Osteocyte (in vitro differentiated cells): ENCODE results near the gene B4GALT1. TPM values are rescaled to one million over a fixed set of nuclear protein-coding genes. Genes with fewer than 3 reads are reported as not detected.
"Not testable (repeated sequence)": the region's sequence is repeated elsewhere in the genome, so short reads cannot be mapped to it uniquely, and the experiment has no call there.

Experiments used
- DNase-seq: peaks from one replicate; pipeline ENCODE4 v3.0.0; 2021; ENCODE audit warnings: mixed read lengths; ENCODE audit not compliant: unreplicated experiment; ENCODE audit errors: extremely low spot score
- H3K27ac Mint-ChIP-seq: one replicate; pipeline ENCODE4 v1.8.0; 2021; ENCODE audit warnings: mild to moderate bottlenecking, mixed read lengths; ENCODE audit not compliant: unreplicated experiment
- H3K27me3 Mint-ChIP-seq: one replicate; pipeline ENCODE4 v1.8.0; 2021; ENCODE audit warnings: mixed read lengths; ENCODE audit not compliant: unreplicated experiment
- H3K36me3 Mint-ChIP-seq: one replicate; pipeline ENCODE4 v1.8.0; 2021; ENCODE audit warnings: mixed read lengths; ENCODE audit not compliant: unreplicated experiment
- H3K4me1 Mint-ChIP-seq: one replicate; pipeline ENCODE4 v1.8.0; 2021; ENCODE audit warnings: mixed read lengths; ENCODE audit not compliant: unreplicated experiment
- H3K4me3 Mint-ChIP-seq: one replicate; pipeline ENCODE4 v1.8.0; 2021; ENCODE audit warnings: mild to moderate bottlenecking, moderate library complexity, mixed read lengths; ENCODE audit not compliant: unreplicated experiment
- H3K9me3 Mint-ChIP-seq: one replicate; pipeline ENCODE4 v1.8.0; 2021; ENCODE audit warnings: mixed read lengths; ENCODE audit not compliant: unreplicated experiment
- total RNA-seq: library from RNA; stranded (reverse); gene quantifications from 2 replicates; pipeline ENCODE4 v1.2.1, GENCODE V29; 2021
- TF ChIP-seq, protein P1 (sequence below): fragments of 200-600 bp; sonication (generic); IDR thresholded peaks from 2 replicates; pipeline ENCODE4 v1.5.0; 2021; ENCODE audit warnings: antibody characterized with exemption, mild to moderate bottlenecking, moderate library complexity

Gene B4GALT1
- total RNA-seq, 1 donor from 2014 or later: 40.9 TPM

DNA sequence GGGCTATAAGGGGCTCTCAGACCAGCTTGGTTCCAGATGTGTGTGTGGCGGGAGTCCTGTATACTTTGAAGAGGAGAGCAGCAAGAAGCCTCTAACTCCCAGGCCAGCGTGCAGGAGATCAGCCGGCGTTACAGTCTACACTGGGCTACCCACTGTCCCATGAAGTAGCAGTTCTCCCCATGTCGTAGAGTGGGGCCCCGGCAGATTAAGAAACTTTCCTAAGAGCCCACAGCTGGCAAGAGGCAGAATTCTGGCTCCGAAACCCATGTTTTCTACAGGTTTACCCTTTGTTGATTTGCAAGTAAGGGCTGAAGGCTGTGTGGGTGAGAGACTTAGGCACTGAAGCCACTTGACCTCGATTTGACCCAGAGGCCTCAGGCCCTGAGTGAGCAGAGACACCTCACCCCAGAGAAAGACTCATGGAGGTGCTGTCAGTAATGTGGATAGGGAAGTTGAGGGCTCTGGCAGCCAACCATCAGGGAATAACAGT, 881 bp upstream of the B4GALT1 start:
- no peaks in the 10 kb centered on the region for H3K9me3 Mint-ChIP-seq
- no peak for DNase-seq

DNA sequence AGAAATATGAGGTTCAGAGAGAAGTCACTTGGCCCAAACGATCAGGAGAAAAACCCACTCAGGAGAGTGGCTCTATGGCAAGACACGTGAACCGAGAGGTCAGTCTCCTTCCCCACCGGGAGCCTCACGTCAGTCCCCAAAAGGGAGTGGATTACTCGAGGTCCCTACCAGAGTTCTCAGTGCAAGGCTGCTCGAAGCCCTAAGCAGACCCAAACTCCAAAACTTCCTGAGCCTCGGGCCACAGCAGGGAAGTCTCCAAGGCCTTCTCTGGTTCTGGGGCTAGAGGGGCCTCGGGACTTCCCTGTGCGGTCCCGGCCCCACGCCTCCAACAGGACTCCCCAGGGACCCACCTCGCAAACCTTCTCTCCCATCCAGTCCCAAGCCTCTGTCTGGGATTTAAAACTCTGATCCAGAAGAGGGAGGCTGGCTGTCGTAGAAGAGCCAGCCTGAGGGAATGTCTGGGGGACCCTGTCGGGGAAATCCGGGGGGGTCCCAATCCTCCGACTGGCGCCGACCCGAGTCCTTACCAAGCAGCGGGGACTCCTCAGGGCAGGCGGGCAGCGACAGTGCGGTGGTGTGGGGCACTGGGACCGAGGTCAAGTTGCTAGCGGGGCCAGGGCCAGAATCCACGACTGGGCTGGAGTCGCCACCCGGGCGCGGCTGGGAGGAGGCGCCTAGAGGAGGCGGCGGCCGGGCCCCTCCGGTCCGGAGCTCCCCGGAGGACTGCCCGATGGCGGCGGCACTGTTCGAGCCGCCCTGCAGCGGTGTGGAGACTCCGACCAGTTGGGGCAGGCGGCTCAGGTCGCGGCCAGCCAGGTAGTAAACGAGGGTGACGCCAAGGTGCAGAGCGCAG, 679 bp downstream of the B4GALT1 start:
- TF ChIP-seq, protein P1, sequence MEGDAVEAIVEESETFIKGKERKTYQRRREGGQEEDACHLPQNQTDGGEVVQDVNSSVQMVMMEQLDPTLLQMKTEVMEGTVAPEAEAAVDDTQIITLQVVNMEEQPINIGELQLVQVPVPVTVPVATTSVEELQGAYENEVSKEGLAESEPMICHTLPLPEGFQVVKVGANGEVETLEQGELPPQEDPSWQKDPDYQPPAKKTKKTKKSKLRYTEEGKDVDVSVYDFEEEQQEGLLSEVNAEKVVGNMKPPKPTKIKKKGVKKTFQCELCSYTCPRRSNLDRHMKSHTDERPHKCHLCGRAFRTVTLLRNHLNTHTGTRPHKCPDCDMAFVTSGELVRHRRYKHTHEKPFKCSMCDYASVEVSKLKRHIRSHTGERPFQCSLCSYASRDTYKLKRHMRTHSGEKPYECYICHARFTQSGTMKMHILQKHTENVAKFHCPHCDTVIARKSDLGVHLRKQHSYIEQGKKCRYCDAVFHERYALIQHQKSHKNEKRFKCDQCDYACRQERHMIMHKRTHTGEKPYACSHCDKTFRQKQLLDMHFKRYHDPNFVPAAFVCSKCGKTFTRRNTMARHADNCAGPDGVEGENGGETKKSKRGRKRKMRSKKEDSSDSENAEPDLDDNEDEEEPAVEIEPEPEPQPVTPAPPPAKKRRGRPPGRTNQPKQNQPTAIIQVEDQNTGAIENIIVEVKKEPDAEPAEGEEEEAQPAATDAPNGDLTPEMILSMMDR: no peak
- Mint-ChIP-seq H3K36me3 (no peaks in the 10 kb centered on the region), H3K4me3 (peak overlapping the region; percentile 86), H3K27me3 (no peaks in the 10 kb centered on the region), H3K9me3 (no peaks in the 10 kb centered on the region), H3K27ac (peak overlapping the region; percentile 78), H3K4me1 (peaks cover 52% of the 10 kb centered on the region)
- DNase-seq: no peak

More for the DNA sequence above, 881 bp upstream of the B4GALT1 start:
- Mint-ChIP-seq H3K27me3 (no peaks in the 10 kb centered on the region), H3K4me3 (peak overlapping the region; percentile 80), H3K27ac (peak overlapping the region; percentile 80), H3K4me1 (peaks cover 36% of the 10 kb centered on the region), H3K36me3 (no peaks in the 10 kb centered on the region)
- TF ChIP-seq, protein P1: no peak

DNA sequence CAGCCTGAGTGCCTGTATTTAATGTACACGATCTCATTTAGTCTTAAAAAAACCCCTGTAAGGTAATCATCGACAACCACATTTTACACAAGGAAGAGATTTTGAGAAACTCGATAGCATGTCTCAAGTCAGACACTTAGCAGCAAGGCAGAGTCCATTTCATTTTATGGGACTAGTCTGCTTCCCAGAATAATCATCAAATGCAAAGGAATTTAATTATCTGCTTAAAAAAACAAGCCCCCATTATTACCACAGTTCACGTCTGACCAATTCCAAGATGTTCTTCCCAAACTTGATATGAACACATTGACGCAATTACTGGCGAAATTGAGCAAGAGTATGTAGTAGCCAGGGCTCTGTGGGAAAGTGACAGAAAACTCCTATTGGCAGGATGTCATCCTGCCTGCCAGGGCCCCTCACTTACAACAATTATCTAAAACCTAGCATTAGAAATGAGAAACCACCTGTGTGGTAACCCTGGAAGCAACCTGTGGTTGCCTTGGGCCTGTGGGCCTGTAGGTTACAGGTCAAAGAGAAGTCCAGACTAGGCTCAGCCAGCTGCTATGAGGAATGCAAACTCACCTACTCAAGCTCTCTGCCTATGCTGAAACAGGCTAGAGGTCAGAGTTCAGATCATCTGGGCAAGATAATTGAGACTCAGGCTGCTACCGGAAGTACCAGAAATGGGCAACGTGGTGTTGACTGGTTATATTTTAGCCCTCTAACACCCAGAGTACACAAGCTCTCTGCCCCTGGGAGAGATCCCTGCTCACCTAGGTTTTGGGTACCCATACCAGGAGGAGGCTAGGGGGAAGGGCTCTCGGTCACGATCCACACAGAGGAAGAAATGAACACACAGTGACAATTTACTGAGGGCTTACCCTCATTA, 1.6 kb downstream of the B4GALT1 start:
- H3K36me3 Mint-ChIP-seq: no peaks in the 10 kb centered on the region
- H3K9me3 Mint-ChIP-seq: no peaks in the 10 kb centered on the region
- H3K27me3 Mint-ChIP-seq: no peaks in the 10 kb centered on the region
- H3K27ac Mint-ChIP-seq: peak overlapping the region; percentile 78
- H3K4me3 Mint-ChIP-seq: peak overlapping the region; percentile 86
- TF ChIP-seq, protein P1: no peak
- no peak for DNase-seq
- H3K4me1 Mint-ChIP-seq: peaks cover 61% of the 10 kb centered on the region

DNA sequence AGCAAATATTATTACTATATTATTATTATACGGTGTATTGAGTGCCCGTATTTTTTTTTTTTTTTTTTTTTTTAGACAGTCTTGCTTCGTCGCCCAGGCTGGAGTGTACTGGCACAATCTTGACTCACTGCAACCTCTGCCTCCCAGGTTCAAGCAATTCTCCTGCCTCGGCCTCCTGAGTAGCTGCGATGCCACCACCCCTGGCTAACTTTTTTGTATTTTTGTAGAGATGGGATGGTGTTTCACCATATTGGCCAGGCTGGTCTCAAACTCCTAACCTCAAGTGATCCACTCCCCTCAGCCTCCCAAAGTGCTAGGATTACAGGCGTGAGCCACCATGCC, 2.2 kb downstream of the B4GALT1 start:
- Mint-ChIP-seq H3K4me3 (peak overlapping the region; percentile 86), H3K4me1 (peaks cover 67% of the 10 kb centered on the region), H3K27ac (peak overlapping the region; percentile 78)
- not testable (repeated sequence) for DNase-seq, H3K9me3 Mint-ChIP-seq, H3K36me3 Mint-ChIP-seq, H3K27me3 Mint-ChIP-seq

DNA sequence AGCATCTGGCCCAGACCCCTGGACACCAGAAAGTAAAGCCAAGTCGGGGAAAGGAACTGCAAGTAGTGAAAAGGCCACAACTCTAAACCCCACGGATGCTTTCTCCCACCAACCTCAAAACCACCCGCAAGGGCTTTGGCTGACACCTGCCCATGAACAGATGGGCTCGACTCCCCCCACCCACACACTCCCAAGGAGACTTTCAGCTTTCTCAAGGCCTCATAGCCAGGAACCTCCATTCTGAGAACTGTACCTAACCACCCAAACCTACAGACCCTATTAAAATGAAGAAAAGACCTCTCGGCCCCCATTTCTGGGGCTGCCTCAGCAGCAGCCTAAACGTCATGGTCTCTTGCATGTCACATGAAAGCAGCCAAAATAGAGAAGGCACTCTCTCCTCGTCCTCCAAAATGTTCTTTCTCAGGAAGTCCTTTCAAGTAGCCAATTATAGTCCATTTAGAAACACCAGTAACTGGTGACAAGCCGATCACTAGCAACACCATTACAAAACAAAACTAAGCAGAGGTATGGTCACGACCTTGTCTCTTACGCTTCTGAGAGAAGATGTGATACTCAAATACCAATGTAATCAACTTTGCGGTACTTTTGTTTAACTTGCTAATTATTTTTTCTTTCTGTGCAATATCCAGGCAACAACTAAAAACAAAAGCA, 2.9 kb downstream of the B4GALT1 start:
- Mint-ChIP-seq H3K4me1 (peaks cover 74% of the 10 kb centered on the region), H3K36me3 (no peaks in the 10 kb centered on the region), H3K27me3 (no peaks in the 10 kb centered on the region), H3K9me3 (no peaks in the 10 kb centered on the region), H3K27ac (peak overlapping the region; percentile 29), H3K4me3 (peak overlapping the region; percentile 44)
- TF ChIP-seq, protein P1: no peak
- no peak for DNase-seq
